NCI-H69 (cell line): ENCODE results near the gene CACNG8.
A peak's percentile ranks its signal among the peaks of the same experiment; 100 is the strongest.
"Not testable (repeated sequence)": the region's sequence is repeated elsewhere in the genome, so short reads cannot be mapped to it uniquely, and the experiment has no call there.

ENCODE experiments used
- DNase-seq: peaks from one replicate; lab custom pipeline; 2025; lab: John Stamatoyannopoulos, UW

Gene CACNG8

GRCh38 chr19:53962887-53963431 lies at the start of gene CACNG8:
TSS of gene CACNG8 (plus strand) at chr19:53962937.
- DNase-seq = peak; percentile 6

DNA sequence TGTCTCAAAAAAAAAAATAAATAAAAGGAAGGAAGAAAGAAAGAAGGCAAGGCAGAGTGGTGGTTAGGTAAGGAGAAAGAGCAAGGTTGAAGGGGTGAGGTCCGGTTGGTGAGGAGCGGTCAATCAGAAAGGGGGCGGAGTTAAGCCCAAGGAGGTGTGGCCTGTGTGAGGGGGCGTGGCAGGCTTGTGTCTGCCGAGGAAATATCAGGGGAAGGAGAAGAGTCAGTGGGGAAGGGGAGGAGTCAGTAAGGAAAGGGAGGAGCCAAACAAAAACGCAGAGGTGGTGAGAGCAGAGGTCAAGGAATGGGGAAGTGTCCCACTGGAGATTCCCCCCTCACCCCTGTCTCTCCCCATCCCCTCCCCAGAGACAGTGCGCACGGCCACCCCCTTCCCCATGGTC lies 47.7 kb upstream of the CACNG8 start:
- DNase-seq = no peak

GRCh38 chr19:53916004-53916403 lies 46.7 kb upstream of the CACNG8 start:
- DNase-seq = no peak

- no peak for DNase-seq
Measured at GRCh38 chr19:53917356-53917755, 45.4 kb upstream of the CACNG8 start.

DNA sequence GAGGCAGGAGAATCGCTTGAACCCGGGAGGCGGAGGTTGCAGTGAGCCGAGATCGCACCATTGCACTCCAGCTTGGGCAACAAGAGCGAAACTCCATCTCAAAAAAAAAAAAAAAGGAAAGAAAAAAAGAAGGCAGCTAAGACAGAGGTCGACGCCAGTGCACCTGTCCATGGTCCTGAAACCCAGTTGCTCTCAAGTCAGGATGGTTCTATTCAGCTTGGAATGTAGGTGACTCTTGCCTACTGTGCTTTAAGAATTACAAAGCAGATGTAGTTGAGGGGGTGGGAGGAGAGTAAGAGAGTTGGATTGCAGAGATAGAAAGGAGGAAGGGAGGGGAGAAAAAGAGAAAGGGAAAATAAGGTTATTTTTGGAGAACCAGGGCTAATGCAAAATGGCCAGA lies 35.0 kb upstream of the CACNG8 start:
- DNase-seq = no peak

DNA sequence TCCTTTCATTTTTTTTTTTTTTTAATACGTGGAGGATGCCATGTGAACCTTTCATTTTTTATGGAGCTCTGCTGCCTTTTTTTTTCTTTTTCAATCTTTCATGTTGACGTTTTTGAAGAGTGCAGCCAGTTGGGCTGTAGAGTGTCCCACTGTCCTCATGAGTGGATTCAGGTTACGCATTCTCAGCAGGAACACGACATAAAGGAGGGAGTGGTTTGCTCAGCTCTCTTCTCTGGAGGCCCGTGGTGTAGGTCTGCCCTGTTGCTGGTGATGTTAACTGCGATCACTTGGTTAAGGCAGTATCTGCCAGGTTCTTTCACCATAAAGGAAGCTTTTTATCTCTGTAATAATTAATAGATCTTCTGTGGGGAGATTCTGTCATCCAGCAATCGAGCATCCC lies 26.7 kb upstream of the CACNG8 start:
- peak; percentile 7 for DNase-seq

GRCh38 chr19:53942001-53942786 lies 20.5 kb upstream of the CACNG8 start:
- DNase-seq = peak; percentile 37

DNA sequence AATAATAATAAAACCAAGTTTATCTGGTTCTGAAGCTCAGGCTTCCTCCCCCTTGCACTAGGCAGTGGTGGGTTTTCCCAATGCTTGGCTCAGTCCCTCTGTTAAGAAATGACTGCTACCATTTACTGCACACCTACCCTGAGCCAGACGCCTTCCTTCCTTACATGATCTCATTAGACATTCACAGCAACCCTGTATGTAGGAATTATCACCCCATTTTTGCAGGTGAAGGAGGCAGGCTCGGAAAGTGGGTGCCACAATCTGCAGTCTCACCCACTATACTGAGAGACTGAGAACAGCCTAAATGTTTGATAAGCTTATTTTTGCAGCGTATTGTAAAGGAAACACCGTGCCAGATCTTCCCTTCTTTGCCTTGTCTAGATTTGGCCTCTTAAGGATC lies 18.3 kb upstream of the CACNG8 start:
- DNase-seq = no peak

GRCh38 chr19:53944933-53945332 lies 17.8 kb upstream of the CACNG8 start:
- DNase-seq = no peak

DNA sequence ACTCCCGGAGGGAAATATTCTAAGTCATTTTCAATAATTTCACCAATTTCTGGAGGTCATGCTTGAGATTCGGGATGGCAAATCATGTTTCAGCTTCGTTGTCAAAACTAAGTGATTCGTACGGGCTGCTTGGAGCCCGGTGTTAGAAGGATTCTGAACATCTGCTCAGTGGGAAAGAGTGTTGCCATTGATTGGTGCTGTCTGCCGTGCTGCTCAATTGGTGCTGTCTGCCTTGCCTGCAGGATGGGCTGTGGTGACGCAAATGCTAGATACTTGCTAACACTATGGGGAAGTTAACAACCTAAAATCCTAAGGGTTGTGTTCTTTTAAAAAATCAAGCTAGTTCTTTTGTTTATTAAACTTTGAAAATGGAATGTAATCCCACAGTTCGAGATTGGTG lies 17.3 kb upstream of the CACNG8 start:
- no peak for DNase-seq

DNA sequence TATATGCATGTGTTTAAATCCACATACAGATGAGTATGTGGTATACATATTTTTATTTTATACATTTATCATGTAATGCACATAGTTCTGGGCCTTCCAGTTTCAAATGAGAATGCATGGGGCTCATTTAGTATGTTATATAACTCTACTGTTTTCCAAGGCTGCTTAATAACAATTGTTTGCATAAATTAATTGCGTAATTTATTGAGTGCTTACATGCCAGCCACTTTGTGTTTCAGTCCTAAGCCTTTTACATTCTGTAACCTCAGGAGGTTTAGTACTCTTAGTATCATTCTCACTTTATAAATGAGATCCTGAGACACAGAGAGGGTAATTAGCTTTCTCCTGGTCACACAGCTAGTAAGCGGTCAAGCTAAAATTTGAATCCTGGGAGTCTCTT lies 16.7 kb upstream of the CACNG8 start:
- no peak for DNase-seq

- peak; percentile 29 for DNase-seq
Measured at GRCh38 chr19:53947624-53948023, 15.1 kb upstream of the CACNG8 start.

DNA sequence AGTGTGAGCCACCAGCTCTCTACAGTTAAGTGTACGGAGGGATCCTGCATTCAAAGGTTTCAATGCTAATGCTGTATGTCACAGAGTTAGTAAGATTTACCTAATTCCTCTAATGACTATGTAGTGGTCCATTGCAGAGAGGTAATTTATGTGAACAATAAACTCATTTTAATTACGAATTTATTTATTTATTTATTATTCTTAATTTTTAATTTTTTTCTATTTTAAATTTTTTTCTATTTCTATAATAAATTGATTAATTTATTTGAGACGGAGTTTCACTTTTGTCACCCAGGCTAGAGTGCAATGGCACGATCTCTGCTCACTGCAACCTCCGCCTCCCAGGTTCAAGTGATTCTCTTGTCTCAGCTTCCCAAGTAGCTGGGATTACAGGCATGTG lies 14.1 kb upstream of the CACNG8 start:
- not testable (repeated sequence) for DNase-seq

- no peak for DNase-seq
Measured at GRCh38 chr19:53951436-53951835, 11.3 kb upstream of the CACNG8 start.

GRCh38 chr19:53951947-53952346 lies 10.8 kb upstream of the CACNG8 start:
- no peak for DNase-seq

GRCh38 chr19:53953383-53953782 lies 9.4 kb upstream of the CACNG8 start:
- no peak for DNase-seq

DNA sequence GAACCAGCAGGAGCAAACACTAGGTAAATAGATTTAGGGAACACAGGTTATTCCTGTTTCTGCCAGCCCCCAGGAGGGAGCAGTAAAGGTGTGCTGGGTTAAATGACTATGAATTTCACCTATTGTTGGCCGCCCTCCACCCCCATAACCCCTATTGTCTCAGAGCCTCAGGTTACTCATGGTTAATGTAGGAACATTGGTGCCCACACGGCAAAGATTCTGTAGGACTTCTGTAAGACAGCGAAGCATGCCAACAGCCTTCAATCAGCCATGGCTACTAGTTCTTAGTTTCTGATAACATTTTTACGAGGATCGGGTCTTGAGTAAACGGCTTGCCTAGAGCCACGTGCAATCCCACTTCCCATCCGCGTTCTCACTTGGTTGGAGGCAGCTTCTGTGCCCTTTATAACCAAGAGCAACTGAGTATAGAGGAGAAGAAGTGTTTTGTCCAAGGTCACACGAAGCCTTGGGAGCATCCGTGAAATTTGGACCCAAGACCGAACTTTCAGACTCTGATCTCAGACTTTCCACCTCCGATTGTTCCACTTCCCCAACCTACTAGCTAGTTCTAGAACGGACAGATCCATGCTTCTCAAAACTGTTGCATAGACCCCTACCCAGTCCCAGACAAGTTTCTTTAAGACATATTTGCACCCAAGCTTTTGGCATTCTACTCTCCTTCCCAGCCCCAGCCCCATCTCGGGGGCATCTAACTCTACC lies 5.1 kb upstream of the CACNG8 start:
- DNase-seq = no peak

DNA sequence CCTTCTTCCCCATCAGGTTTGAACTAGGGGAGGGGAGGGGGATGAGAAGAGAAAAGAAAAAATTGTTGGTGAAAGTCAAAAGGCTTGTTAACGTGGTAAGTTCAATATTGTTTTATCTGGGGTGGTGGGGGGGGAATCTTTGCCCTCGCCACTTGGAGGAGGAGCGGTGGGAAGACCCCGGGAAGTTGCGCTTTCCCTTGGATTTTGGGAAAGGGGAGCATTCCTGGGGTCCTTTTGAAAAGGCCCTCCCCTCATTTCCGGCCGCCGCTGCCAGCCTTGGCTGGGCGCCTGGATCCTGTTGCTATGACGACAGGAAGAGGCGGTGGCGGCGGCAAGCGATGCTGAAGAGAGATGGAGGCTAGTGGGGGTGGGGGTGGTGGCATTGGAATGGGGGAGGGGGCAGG lies 4.6 kb upstream of the CACNG8 start:
- DNase-seq = peak; percentile 61

- no peak for DNase-seq
Measured at GRCh38 chr19:53958823-53959757, 3.6 kb upstream of the CACNG8 start.

DNA sequence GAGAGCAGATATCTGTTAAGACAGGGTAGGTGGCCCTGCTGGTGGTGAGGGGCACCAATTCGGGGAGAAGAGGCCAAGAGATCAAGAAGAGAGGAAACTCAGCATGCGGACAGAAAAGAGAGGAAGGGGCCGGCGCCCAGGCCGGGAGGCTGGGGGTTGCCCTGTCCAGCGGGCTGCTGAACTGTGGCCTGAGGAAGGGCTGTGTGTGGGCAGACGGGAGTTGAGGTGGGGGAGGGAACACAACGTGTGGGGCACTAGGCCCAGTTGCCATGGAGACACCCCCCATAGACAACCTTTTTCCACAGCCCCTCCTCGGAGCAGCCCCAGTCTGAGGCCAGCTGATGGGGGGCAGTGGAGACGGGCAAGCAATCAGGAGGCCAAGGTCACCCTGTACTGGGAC lies 2.5 kb upstream of the CACNG8 start:
- DNase-seq = no peak

- DNase-seq = no peak
Measured at GRCh38 chr19:53960886-53961285, 1.9 kb upstream of the CACNG8 start.
